ENCODE data around the gene SERPINB3. TPM values are rescaled to one million over a fixed set of nuclear protein-coding genes. Genes with fewer than 3 reads are reported as not detected.

Gene SERPINB3
- total RNA-seq, 4 donors from 2014 or later: 1.5 to 30.1 (median 23.0) TPM

GRCh38 chr18:63683152-63683551 is 21.5 kb upstream of the SERPINB3 start:
- Histone ChIP-seq H3K36me3 (no peaks in the 10 kb centered on the region), H3K27ac (no peak overlapping the region), H3K27me3 (no peaks in the 10 kb centered on the region), H3K9me3 (no peaks in the 10 kb centered on the region), H3K4me1 (peaks cover 6% of the 10 kb centered on the region), H3K4me3 (no peak overlapping the region)
- no peak for DNase-seq (ENCODE audit: low spot score in 2 of 2)
- 35% methylated on average over 2 of the region's 2 CpGs for WGBS
- no peak for TF ChIP-seq CTCF (IDR thresholded peaks at IDR 0.05)
- TF ChIP-seq EP300 (IDR thresholded peaks at IDR 0.05): no peak
- TF ChIP-seq POLR2A (IDR thresholded peaks at IDR 0.05): no peak
- no peak for TF ChIP-seq POLR2AphosphoS5 (IDR thresholded peaks at IDR 0.05)

GRCh38 chr18:63681449-63682340 is 20.0 kb upstream of the SERPINB3 start:
- no peak for DNase-seq (ENCODE audit: low spot score in 2 of 2)
- TF ChIP-seq POLR2AphosphoS5 (IDR thresholded peaks at IDR 0.05) (no peak), EP300 (IDR thresholded peaks at IDR 0.05) (no peak), POLR2A (IDR thresholded peaks at IDR 0.05) (no peak), CTCF (IDR thresholded peaks at IDR 0.05) (no peak)
- Histone ChIP-seq H3K27me3 (no peaks in the 10 kb centered on the region), H3K4me1 (peaks cover 6% of the 10 kb centered on the region), H3K27ac (no peak overlapping the region), H3K4me3 (no peak overlapping the region), H3K9me3 (no peaks in the 10 kb centered on the region), H3K36me3 (no peaks in the 10 kb centered on the region)
- WGBS: 88% methylated on average over 2 of the region's 2 CpGs

GRCh38 chr18:63679820-63680606 is 18.3 kb upstream of the SERPINB3 start:
- no peak for DNase-seq (ENCODE audit: low spot score in 2 of 2)
- H3K4me1 ChIP-seq: peaks cover 6% of the 10 kb centered on the region
- 82% methylated on average over 5 of the region's 5 CpGs for WGBS
- no peaks in the 10 kb centered on the region for H3K36me3 ChIP-seq
- H3K27ac ChIP-seq: no peak overlapping the region
- no peaks in the 10 kb centered on the region for H3K27me3 ChIP-seq
- TF ChIP-seq POLR2AphosphoS5 (IDR thresholded peaks at IDR 0.05) (no peak), EP300 (IDR thresholded peaks at IDR 0.05) (no peak), POLR2A (IDR thresholded peaks at IDR 0.05) (no peak), CTCF (IDR thresholded peaks at IDR 0.05) (no peak)
- no peaks in the 10 kb centered on the region for H3K9me3 ChIP-seq
- H3K4me3 ChIP-seq: no peak overlapping the region

GRCh38 chr18:63677500-63678225 is 16.0 kb upstream of the SERPINB3 start:
- Histone ChIP-seq H3K27ac (no peak overlapping the region), H3K36me3 (no peaks in the 10 kb centered on the region), H3K9me3 (no peaks in the 10 kb centered on the region), H3K27me3 (no peaks in the 10 kb centered on the region), H3K4me3 (no peak overlapping the region), H3K4me1 (peaks cover under 1% of the 10 kb centered on the region)
- TF ChIP-seq CTCF (IDR thresholded peaks at IDR 0.05) (no peak), EP300 (IDR thresholded peaks at IDR 0.05) (no peak), POLR2AphosphoS5 (IDR thresholded peaks at IDR 0.05) (no peak), POLR2A (IDR thresholded peaks at IDR 0.05) (no peak)
- WGBS: 52% methylated on average over 5 of the region's 5 CpGs
- no peak for DNase-seq (ENCODE audit: low spot score in 2 of 2)

Measured in suprapubic skin (tissue), 4 donors.